CD4-positive, alpha-beta T cell treated with Interferon gamma for 1 hour (primary cell): Measurements from ENCODE around the gene NRDC.
"Not testable (repeated sequence)": the region's sequence is repeated elsewhere in the genome, so short reads cannot be mapped to it uniquely, and the experiment has no call there.

Experiments
- DNase-seq: peaks from one replicate; pipeline ENCODE4 v3.0.0-alpha.2; 2020

Gene NRDC

DNA sequence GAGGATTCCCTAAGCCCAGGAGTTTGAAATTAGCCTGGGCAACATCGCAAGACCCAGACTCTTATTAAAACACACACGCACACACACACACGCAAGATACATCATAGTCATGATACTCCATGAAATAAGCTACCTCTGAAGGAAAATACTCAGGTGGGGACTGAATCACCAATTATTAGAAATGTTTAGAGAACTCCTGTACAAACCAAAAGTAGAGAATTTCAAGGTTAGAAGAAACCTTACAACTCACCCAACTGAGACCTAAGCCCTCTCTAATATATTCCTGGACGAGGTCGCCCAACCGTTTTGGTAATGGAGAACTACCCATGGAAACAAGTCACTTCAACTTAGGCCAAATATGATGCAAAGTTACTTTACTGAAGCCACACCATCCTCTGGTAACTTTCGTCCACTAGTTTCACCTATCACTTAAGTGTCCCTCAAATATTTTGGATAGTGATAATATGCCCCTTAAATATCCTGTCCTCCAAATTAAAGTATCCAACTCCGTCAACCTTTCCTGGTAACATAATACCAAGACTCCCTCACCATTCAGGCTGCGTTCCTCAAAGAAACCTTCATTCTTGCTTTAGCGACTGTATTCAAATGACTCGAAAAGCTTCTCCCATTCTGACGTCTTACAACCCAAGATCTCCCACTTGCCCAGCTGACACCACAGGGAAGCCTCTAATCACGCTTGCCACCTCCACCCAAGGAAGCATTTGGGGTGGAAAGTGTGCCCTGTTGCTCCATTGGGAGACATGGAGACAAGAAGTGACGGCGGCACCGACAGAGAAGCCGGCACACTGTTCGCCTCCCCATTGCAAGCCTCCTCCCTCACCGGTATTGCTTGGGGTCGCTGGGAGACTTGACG lies 856 bp downstream of the NRDC start:
- peak; percentile 2 for DNase-seq

GRCh38 chr1:51875836-51876235 lies 2.7 kb downstream of the NRDC start:
- DNase-seq, result no peak

DNA sequence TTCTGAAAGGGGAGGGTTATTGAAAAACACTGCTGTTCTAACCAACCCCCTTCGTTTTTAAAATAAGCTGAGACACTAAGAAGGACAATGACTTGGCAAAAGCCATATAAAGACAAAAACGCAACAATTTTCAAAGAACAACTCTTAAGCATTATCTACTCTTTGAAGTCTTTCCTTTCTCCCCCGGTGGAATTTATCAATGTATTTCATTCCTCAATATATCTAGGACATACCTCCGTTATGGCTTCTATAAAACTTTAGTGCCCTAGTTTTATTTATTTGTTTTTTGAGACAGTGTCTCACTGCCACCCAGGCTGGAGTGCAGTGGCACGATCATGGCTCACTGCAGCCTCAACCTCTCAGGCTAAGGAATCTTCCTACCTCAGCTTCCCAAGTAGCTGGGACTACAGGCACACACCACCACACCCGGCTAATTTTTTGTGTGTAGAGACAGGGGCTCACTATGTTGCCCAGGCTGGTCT lies 3.2 kb downstream of the NRDC start:
- no peak for DNase-seq

DNA sequence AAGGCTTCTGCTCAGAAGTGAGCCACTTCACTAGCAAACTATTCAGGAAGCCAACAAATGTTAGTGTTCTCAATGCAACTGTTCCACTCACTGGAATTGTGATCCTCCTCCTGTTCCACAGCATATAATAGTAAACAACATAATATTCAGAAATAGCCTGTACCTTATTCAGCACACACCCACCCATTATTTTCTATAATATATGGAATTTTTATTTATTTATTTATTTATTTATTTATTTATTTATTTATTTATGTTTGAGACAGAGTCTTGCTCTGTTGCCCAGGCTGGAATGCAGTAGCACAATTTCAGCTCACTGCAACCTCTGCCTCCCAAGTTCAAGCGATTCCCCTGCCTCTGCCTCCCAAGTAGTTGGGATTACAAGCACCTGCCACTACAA lies 5.3 kb downstream of the NRDC start:
- not testable (repeated sequence) for DNase-seq

DNA sequence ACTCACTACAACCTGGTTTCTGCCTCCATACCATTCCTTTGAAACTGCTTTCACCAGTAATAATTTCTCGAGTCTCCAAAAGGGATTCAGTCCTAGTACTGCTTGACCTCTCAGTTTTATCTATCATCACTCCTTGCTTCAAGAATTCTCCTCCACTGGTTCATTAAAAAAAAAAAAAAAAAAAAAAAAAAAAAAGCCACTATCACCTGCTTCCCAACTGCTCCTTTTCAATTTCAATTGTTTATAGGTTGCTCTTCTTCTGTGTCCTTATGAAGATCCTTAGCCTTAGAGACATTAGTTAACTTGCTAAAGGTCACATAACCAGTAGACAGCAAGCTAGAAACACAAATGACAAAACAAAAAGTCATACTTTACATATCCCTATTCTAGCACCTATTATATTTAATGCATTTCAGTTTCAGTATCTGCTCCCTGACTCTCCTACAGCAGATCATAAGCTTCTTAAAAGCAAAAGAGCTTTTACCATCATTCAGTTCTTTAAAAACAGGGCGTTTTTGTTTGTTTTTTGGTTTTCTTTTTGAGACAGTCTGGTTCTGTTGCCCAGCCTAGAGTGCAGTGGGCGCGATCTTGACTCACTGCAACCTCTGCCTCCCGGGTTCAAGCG lies 7.1 kb downstream of the NRDC start:
- DNase-seq, result no peak

GRCh38 chr1:51870603-51871350 lies 7.8 kb downstream of the NRDC start:
- DNase-seq, result no peak

DNA sequence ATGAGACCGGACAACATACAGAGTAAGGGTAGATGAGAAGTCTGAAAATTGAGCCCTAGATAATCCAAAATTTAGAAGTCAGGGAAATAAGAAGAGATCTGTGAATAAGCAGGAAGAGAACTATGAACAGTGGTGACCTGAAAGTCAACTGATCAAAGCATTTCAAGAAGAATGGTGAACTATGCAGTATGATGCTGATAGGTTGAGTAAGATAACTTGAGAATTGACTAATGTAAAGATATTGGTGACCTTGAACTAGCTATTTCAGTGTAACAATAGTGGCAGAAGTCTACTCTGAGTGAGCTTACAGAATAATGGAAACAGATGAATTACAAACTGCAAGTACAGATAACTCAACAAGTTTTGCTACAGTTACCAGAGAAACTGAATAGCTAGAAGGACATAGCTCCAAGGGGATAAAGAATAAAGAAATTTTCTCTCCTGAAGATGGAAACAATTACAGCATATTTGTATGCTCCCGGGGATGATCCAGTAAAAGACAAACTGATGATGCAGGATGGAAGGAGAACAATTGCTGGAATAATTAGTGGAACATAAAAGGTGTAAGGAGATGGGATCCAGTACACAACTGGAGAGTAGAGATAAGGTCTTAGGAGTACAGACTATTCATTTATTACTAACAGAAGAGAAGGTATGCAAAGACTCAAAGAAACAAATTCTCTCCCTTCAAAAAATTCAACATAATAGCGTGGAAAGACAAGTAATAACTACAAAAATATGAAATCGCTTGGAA lies 10.9 kb downstream of the NRDC start:
- DNase-seq, result no peak

GRCh38 chr1:51863384-51863783 lies 15.1 kb downstream of the NRDC start:
- DNase-seq, result no peak

GRCh38 chr1:51861669-51862068 lies 16.9 kb downstream of the NRDC start:
- DNase-seq, result no peak

GRCh38 chr1:51859735-51860134 lies 18.8 kb downstream of the NRDC start:
- DNase-seq, result no peak

DNA sequence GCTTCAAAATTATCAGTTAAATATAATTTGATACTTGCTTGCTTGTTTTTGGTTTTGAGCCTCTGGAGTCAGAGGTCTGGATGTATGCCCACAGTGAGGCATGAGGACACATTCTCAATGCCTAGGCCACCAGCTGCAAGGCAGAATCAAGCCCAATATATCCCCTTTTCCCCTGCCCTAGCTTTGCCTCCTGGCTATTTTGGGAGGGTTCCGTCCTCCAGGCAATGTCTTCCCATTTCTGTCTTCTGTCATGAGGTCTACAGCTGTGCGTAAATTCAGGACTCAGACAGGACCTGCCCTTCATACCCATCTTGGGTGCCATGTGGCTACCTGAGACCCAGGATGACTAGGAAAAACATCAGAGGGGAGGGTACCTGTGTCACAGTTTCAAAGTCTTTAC lies 19.2 kb downstream of the NRDC start:
- no peak for DNase-seq

- no peak for DNase-seq
Measured at GRCh38 chr1:51858892-51859291, 19.6 kb downstream of the NRDC start.

GRCh38 chr1:51856745-51857144 lies 21.8 kb downstream of the NRDC start:
- no peak for DNase-seq

GRCh38 chr1:51855624-51856023 lies 22.9 kb downstream of the NRDC start:
- no peak for DNase-seq

DNA sequence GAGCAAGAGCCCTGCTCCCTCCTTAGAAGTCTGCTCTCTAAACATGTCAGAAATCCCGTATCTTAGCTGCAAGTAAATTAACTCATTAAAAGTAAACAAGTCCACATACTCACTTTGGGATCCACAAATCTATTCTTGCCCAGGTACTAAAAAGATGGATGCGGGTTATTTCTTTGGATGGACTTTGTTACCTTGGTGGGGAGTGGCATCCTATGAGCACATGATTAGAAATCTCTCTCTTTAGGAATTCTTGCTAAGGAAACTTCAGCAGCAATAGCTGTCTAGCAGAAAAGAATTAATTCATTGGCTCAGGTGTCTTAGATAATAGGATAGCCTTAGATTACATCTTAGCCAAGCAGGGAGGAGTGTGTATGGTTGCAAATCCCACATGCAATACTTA lies 25.2 kb downstream of the NRDC start:
- DNase-seq, result no peak

GRCh38 chr1:51851882-51852396 lies 26.6 kb downstream of the NRDC start:
- no peak for DNase-seq

GRCh38 chr1:51850420-51851223 lies 27.9 kb downstream of the NRDC start:
- no peak for DNase-seq

- no peak for DNase-seq
Measured at GRCh38 chr1:51847294-51847920, 31.1 kb downstream of the NRDC start.

DNA sequence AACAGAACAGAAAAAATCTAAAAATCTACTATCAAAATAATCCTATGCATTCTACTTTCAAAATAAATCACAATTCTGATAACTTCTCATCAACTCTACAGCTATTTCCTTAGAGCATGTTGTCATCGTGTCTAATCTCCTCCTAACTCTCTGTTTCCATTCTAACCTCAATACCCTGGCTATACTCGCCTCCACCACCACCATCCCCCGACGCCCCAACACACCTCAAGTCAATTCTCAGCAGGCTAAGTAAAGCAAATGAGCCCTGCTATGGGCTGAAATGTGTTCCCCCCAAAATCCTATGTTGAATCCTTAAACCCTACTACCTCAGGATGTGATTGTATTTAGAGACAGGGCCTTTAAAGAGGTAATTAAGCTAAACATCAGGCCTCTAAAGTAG lies 34.6 kb downstream of the NRDC start:
- DNase-seq, result no peak

DNA sequence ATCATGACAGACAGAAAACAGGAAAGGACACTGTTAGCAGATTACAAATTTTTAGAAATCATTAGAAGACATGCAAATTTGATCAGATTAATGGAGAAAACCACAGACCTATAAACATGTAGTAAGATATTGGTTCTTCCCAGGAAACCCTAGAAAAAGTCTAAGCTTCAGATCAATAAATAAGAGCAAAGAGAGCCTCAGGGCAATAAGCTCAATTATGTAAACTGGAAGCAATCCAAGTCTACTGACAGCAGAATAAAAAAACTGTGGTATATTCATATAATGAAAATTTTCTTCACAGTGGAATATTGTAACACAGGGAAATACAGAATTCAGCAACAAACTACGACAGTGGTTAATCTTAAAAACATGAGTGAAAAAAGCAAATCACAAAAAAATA lies 36.3 kb downstream of the NRDC start:
- DNase-seq, result no peak

DNA sequence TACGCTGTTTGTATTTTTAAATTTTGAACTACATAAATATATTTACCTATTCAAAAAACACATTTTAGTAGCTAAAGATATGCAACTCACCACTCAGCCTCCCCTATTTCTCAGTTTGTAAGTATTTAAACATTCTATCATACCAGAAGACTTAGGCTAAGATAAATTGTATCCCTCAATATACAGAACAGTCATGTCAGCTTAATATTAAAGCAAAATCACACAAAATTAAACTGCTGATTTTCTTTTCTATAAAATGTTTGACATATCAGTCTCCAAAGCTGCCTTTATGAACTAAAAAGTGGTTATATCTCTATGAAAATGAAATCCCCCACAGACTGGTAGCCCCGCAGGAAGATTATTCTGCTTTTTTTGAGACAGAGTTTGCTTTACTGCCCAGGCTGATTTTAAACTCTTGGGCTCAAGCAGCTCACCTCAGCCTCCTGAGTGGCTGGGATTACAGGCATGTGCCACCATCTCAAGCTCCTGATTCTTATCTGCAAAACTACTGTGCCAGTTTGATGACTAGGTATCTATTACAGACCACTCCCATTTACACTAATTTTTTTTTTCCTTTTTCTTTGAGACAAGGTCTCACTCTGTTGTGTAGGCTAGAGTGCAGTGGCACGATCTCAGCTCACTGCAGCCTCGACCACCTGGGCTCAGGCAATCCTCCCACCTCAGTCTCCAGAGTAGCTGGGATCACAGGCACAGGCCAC lies 37.6 kb downstream of the NRDC start:
- no peak for DNase-seq
